Stomach (tissue), 9 donors: ENCODE measurements around the gene CDYL. TPM values are rescaled to one million over a fixed set of nuclear protein-coding genes. Genes with fewer than 3 reads are reported as not detected.
A peak's percentile ranks its signal among the peaks of the same experiment; 100 is the strongest.

ENCODE experiments used
- DNase-seq, 2 donors: peaks; one replicate each; pipeline versions ENCODE4 v3.0.0 to v3.0.0-alpha.2; 2013 to 2019
- H3K27ac ChIP-seq, 5 donors: fragments of 200-600 bp in 4 of 5; sonication (generic) in 4 of 5; one replicate each; pipeline ENCODE4 v1.5.1; 2013 to 2019; ENCODE audit warnings: mild to moderate bottlenecking in 1 of 5, moderate library complexity in 1 of 5
- H3K27me3 ChIP-seq, 3 donors: fragments of 200-600 bp; sonication (generic); one replicate each; pipeline ENCODE4 v1.5.1; 2017 to 2019; ENCODE audit warnings: mixed run types in 1 of 3
- H3K36me3 ChIP-seq, 4 donors: fragments of 200-600 bp; sonication (generic); 1 replicate in 3 of 4; 2 replicates in 1 of 4; pipeline ENCODE4 v1.5.1; 2016 to 2019
- H3K4me1 ChIP-seq, 4 donors: fragments of 200-600 bp; sonication (generic); one replicate each; pipeline ENCODE4 v1.5.1; 2016 to 2019
- H3K4me3 ChIP-seq, 4 donors: fragments of 200-600 bp; sonication (generic) in 3 of 4; one replicate each; pipeline ENCODE4 v1.5.1; 2016 to 2019; ENCODE audit warnings: mild to moderate bottlenecking in 1 of 4
- H3K9me3 ChIP-seq, 4 donors: fragments of 200-600 bp; sonication (generic); one replicate each; pipeline ENCODE4 v1.5.1; 2016 to 2019
- CTCF ChIP-seq, 7 experiments: fragments of 450-650 bp in 4 of 7; fragments of 200-600 bp in 3 of 7; sonication (generic) in 3 of 7; IDR thresholded peaks; one replicate each; pipeline ENCODE4 v1.5.1; 2016 to 2019; ENCODE audit warnings: antibody characterized with exemption in 7 of 7, control low read depth in 2 of 7, mild to moderate bottlenecking in 1 of 7
- EP300 ChIP-seq: sonication (generic); formaldehyde crosslinking; IDR thresholded peaks from one replicate; pipeline ENCODE4 v1.6.1; 2017; ENCODE audit warnings: antibody characterized with exemption
- POLR2A ChIP-seq, 4 donors: fragments of 450-650 bp; IDR thresholded peaks; one replicate each; pipeline ENCODE4 v1.6.1; 2016; ENCODE audit warnings: antibody characterized with exemption in 4 of 4, control low read depth in 2 of 4, mild to moderate bottlenecking in 1 of 4, moderate library complexity in 1 of 4
- POLR2AphosphoS5 ChIP-seq, 3 donors: sonication (generic); formaldehyde crosslinking; IDR thresholded peaks; one replicate each; pipeline ENCODE4 v1.6.1; 2016; ENCODE audit warnings: antibody characterized with exemption in 3 of 3
- WGBS, 5 donors: extraction: QIAGEN DNeasy Blood & Tissue Kit in 3 of 5; methylation state at CpG; one replicate each; pipeline versions ENCODE4 v1.1.5 to v1.1.7; 2013 to 2018; 5-methylcytosine and 5-hydroxymethylcytosine counted together
- intact Hi-C: fragments of 100-400 bp; cut with DNase I; formaldehyde crosslinking; loops from one replicate; pipeline ENCODE4 v1.15.1; 2023; ENCODE audit warnings: low total_unique reads
- polyA plus RNA-seq, 3 donors: library from polyadenylated mRNA; stranded (reverse); fragments of 200-250 nt; gene quantifications; one replicate each; pipeline ENCODE4 v1.2.3, GENCODE V29; 2013
- total RNA-seq, 5 donors: library from RNA; depleted of rRNA; stranded (reverse); fragments of >200 nt; gene quantifications; one replicate each; pipeline versions ENCODE4 v1.1.0 to v1.2.3, GENCODE V29; 2014 to 2016
- donor health status: healthy with polysubstance abuse.
- donor health status: Bipolar disorder and iron deficiency.
- donor health status: healthy.

CDYL gene
- total and polyA plus RNA-seq, 8 donors, result 6.2 to 226 (median 18.4) TPM

DNA sequence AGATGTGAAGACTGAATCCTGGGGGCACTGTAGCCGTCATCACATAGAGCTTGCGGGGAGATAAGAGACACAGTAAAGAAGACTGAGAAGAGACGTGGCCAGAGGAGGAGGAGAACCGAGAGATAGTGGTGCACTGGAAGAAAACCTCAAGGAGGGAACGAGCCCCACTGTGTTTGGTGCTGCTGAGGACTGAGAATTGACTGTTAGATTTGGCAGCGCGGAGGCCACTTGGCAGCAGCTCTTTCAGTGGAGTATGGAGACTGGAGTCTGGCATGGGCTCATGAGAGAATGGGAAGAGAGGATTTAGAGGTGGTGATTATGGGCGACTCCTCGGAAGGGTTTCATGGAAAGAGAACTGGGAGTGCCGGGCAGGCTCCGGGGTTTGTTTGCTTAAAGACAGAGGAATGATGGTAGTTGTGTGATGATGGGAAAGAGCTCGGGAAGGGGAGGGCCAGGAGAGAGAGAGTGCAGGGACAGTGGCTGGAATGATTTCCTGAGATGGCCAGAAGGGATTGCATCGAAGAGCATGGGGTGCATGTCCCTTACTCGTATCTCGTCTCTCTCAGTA lies 18.0 kb downstream of the CDYL start:
- H3K27ac ChIP-seq, result no peak overlapping the region
- peak in 1 of 2 donors; percentile 35 for DNase-seq
- peaks cover 0 to 1% (median under 1%) of the 10 kb centered on the region in 4 donors for H3K9me3 ChIP-seq
- no peaks in the 10 kb centered on the region for H3K36me3 ChIP-seq
- peaks cover 8 to 36% (median 23%) of the 10 kb centered on the region in 4 donors for H3K4me1 ChIP-seq
- no peaks in the 10 kb centered on the region for H3K27me3 ChIP-seq
- WGBS, 5 donors, result 35 to 58% (median 49%) methylated on average over 15 of the region's 15 CpGs
- intact Hi-C loops, result no loop called here
- no peak overlapping the region for H3K4me3 ChIP-seq
- TF ChIP-seq POLR2AphosphoS5 (IDR thresholded peaks at IDR 0.05) (no peak), CTCF (IDR thresholded peaks at IDR 0.05) (no peak), POLR2A (IDR thresholded peaks at IDR 0.05) (no peak), EP300 (no peak)

DNA sequence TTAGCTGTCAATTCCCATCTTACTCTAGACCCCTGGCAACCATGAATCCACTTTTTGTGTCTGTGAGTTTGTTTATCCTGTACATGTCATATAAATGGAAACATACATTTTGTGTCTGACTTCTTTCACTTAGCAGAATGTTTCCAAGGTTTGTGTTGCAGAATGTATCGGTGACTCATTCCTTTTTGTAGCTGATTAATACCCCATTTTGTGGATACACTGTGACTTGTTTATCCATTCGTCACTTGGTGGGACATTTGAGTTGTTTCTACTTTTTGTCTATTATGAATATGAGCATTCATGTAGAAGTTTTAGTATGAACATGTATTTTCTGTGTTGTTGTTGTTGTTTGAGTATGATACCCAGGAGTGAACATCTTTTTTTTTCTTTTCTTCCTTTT lies 21.4 kb downstream of the CDYL start:
- TF ChIP-seq POLR2A (IDR thresholded peaks at IDR 0.05) (no peak), CTCF (IDR thresholded peaks at IDR 0.05) (no peak), POLR2AphosphoS5 (IDR thresholded peaks at IDR 0.05) (no peak), EP300 (no peak)
- peaks cover 0 to 13% (median 4%) of the 10 kb centered on the region in 4 donors for H3K9me3 ChIP-seq
- H3K4me1 ChIP-seq, result peaks cover 0 to 33% (median 15%) of the 10 kb centered on the region in 4 donors
- no peaks in the 10 kb centered on the region for H3K27me3 ChIP-seq
- H3K27ac ChIP-seq, result no peak overlapping the region
- 77 to 88% (median 84%) methylated on average over 2 of the region's 2 CpGs for WGBS, 5 donors
- no peak for DNase-seq
- intact Hi-C loops, result no loop called here
- H3K4me3 ChIP-seq, result no peak overlapping the region
- H3K36me3 ChIP-seq, result no peaks in the 10 kb centered on the region

DNA sequence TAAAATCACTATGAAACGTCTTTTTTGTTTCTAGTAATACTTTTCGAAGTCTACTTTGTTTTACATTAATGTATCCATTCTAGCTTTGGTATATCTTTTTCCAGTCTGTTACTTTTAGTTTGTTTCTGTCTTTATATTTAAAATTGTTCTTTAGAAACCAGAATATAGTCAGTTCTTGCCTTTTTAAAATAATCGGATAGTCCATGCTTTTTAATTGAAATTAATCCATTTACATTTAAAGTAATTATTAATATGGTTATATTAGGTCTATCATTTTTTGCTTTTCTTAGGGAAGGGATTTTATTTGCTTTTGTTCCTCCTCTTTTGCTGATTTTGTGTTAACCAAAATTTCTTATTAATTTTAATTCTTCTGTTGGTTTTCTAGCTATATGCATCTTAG lies 23.7 kb downstream of the CDYL start:
- peaks cover 0 to 13% (median 4%) of the 10 kb centered on the region in 4 donors for H3K9me3 ChIP-seq
- intact Hi-C loops, result no loop called here
- H3K4me1 ChIP-seq, result peaks cover 7 to 41% (median 15%) of the 10 kb centered on the region in 4 donors
- no peaks in the 10 kb centered on the region for H3K36me3 ChIP-seq
- DNase-seq, result no peak
- TF ChIP-seq CTCF (IDR thresholded peaks at IDR 0.05) (no peak), POLR2A (IDR thresholded peaks at IDR 0.05) (no peak), POLR2AphosphoS5 (IDR thresholded peaks at IDR 0.05) (no peak), EP300 (no peak)
- no peak overlapping the region for H3K4me3 ChIP-seq
- H3K27ac ChIP-seq, result no peak overlapping the region
- H3K27me3 ChIP-seq, result no peaks in the 10 kb centered on the region
- 96 to 99% (median 96%) methylated on average over 3 of the region's 3 CpGs for WGBS, 5 donors

- Histone ChIP-seq H3K36me3 (no peaks in the 10 kb centered on the region), H3K9me3 (peaks cover 0 to 13% (median 4%) of the 10 kb centered on the region in 4 donors), H3K27me3 (no peaks in the 10 kb centered on the region), H3K4me1 (peaks cover 8 to 45% (median 19%) of the 10 kb centered on the region in 4 donors), H3K4me3 (no peak overlapping the region), H3K27ac (no peak overlapping the region)
- intact Hi-C loops, result no loop called here
- DNase-seq, result no peak
- TF ChIP-seq CTCF (IDR thresholded peaks at IDR 0.05) (no peak), POLR2A (IDR thresholded peaks at IDR 0.05) (no peak), POLR2AphosphoS5 (IDR thresholded peaks at IDR 0.05) (no peak), EP300 (no peak)
- 72 to 90% (median 75%) methylated on average over 3 of the region's 3 CpGs for WGBS, 5 donors
These were observed 24.5 kb downstream of the CDYL start for GRCh38 chr6:4800662-4801061.
